ENCODE results near the gene PINK1.
"Not testable (repeated sequence)": the region's sequence is repeated elsewhere in the genome, so short reads cannot be mapped to it uniquely, and the experiment has no call there.

PINK1 gene

DNA sequence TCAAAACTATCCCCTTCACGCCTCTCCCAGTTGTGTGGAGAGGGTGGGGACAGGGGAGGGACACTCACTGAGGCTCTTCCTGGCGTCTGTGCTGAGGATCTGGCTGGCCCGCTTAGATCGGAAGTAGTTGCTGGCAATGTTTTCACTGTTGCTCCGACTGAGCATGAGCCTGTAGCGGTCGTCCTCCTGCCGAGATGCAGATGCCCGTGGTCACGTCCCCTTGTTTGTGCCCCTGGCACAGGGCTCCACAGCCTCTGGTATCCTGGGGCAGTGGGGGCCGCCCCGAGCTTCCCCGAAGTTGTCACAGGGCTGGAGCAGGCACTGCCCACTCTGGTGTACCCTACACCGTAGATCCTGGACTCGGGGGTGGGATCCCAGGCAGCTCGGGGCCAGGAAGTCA lies 32.9 kb downstream of the PINK1 start:
- TF ChIP-seq, protein P1, sequence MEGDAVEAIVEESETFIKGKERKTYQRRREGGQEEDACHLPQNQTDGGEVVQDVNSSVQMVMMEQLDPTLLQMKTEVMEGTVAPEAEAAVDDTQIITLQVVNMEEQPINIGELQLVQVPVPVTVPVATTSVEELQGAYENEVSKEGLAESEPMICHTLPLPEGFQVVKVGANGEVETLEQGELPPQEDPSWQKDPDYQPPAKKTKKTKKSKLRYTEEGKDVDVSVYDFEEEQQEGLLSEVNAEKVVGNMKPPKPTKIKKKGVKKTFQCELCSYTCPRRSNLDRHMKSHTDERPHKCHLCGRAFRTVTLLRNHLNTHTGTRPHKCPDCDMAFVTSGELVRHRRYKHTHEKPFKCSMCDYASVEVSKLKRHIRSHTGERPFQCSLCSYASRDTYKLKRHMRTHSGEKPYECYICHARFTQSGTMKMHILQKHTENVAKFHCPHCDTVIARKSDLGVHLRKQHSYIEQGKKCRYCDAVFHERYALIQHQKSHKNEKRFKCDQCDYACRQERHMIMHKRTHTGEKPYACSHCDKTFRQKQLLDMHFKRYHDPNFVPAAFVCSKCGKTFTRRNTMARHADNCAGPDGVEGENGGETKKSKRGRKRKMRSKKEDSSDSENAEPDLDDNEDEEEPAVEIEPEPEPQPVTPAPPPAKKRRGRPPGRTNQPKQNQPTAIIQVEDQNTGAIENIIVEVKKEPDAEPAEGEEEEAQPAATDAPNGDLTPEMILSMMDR (conservative IDR thresholded peaks at IDR 0.05), result no peak
- no peak overlapping the region for H3K27ac ChIP-seq

- H3K27ac ChIP-seq, result no peak overlapping the region
- TF ChIP-seq, protein P1 (conservative IDR thresholded peaks at IDR 0.05), result no peak
Measured at GRCh38 chr1:20666804-20667203, 33.5 kb downstream of the PINK1 start.

- H3K27ac ChIP-seq, result no peak overlapping the region
- TF ChIP-seq, protein P1 (conservative IDR thresholded peaks at IDR 0.05), result no peak
Measured at GRCh38 chr1:20668581-20668980, 35.3 kb downstream of the PINK1 start.

- H3K27ac ChIP-seq, result no peak overlapping the region
Measured at GRCh38 chr1:20670936-20671335, 37.7 kb downstream of the PINK1 start.

GRCh38 chr1:20672265-20672632 lies 39.0 kb downstream of the PINK1 start:
- H3K27ac ChIP-seq, result no peak overlapping the region
- TF ChIP-seq, protein P1 (conservative IDR thresholded peaks at IDR 0.05), result no peak

More at GRCh38 chr1:20670936-20671335, 37.7 kb downstream of the PINK1 start:
- TF ChIP-seq, protein P1 (conservative IDR thresholded peaks at IDR 0.05), result no peak

GRCh38 chr1:20673626-20674025 lies 40.4 kb downstream of the PINK1 start:
- not testable (repeated sequence) for H3K27ac ChIP-seq

GRCh38 chr1:20678599-20678998 lies 45.3 kb downstream of the PINK1 start:
- no peak overlapping the region for H3K27ac ChIP-seq
- TF ChIP-seq, protein P1 (conservative IDR thresholded peaks at IDR 0.05), result no peak

GRCh38 chr1:20680269-20680668 lies 47.0 kb downstream of the PINK1 start:
- peak overlapping the region; percentile 64 for H3K27ac ChIP-seq
- TF ChIP-seq, protein P1 (conservative IDR thresholded peaks at IDR 0.05), result no peak
